ENCODE results near the gene CACNG5.

The CACNG5 gene

GRCh38 chr17:66826856-66827255 lies 8.1 kb upstream of the CACNG5 start:
- Histone ChIP-seq H3K27me3 (ENCODE audit: low read depth, low read length) (no peaks in the 10 kb centered on the region), H3K4me1 (ENCODE audit: control insufficient read depth in 1 of 2, insufficient read depth in 2 of 2, low read length in 2 of 2) (no peaks in the 10 kb centered on the region), H3K9me3 (ENCODE audit: control insufficient read depth in 1 of 2, low read length in 2 of 2) (no peaks in the 10 kb centered on the region), H3K27ac (ENCODE audit: low read length) (no peak overlapping the region), H3K36me3 (ENCODE audit: control insufficient read depth in 1 of 2, insufficient read depth in 2 of 2, low read length in 2 of 2) (no peaks in the 10 kb centered on the region), H3K4me3 (ENCODE audit: low read depth in 1 of 2, low read length in 2 of 2) (no peak overlapping the region)

- H3K36me3 ChIP-seq (ENCODE audit: control insufficient read depth in 1 of 2, insufficient read depth in 2 of 2, low read length in 2 of 2) = no peaks in the 10 kb centered on the region
- H3K9me3 ChIP-seq (ENCODE audit: control insufficient read depth in 1 of 2, low read length in 2 of 2) = no peaks in the 10 kb centered on the region
- H3K27ac ChIP-seq (ENCODE audit: low read length) = no peak overlapping the region
- no peak overlapping the region for H3K4me3 ChIP-seq (ENCODE audit: low read depth in 1 of 2, low read length in 2 of 2)
- peaks cover 1% of the 10 kb centered on the region for H3K27me3 ChIP-seq (ENCODE audit: low read depth, low read length)
- no peaks in the 10 kb centered on the region for H3K4me1 ChIP-seq (ENCODE audit: control insufficient read depth in 1 of 2, insufficient read depth in 2 of 2, low read length in 2 of 2)
Measured at GRCh38 chr17:66829386-66829864, 5.5 kb upstream of the CACNG5 start.

- H3K9me3 ChIP-seq (ENCODE audit: control insufficient read depth in 1 of 2, low read length in 2 of 2) = no peaks in the 10 kb centered on the region
- H3K27me3 ChIP-seq (ENCODE audit: low read depth, low read length) = peaks cover 4% of the 10 kb centered on the region
- H3K36me3 ChIP-seq (ENCODE audit: control insufficient read depth in 1 of 2, insufficient read depth in 2 of 2, low read length in 2 of 2) = no peaks in the 10 kb centered on the region
- no peaks in the 10 kb centered on the region for H3K4me1 ChIP-seq (ENCODE audit: control insufficient read depth in 1 of 2, insufficient read depth in 2 of 2, low read length in 2 of 2)
- no peak overlapping the region for H3K27ac ChIP-seq (ENCODE audit: low read length)
- H3K4me3 ChIP-seq (ENCODE audit: low read depth in 1 of 2, low read length in 2 of 2) = no peak overlapping the region
Measured at GRCh38 chr17:66829883-66830282, 5.0 kb upstream of the CACNG5 start.

GRCh38 chr17:66830451-66830850 lies 4.5 kb upstream of the CACNG5 start:
- Histone ChIP-seq H3K4me1 (ENCODE audit: control insufficient read depth in 1 of 2, insufficient read depth in 2 of 2, low read length in 2 of 2) (peaks cover 0 to 4% of the 10 kb centered on the region in 2 donors), H3K27ac (ENCODE audit: low read length) (no peak overlapping the region), H3K9me3 (ENCODE audit: control insufficient read depth in 1 of 2, low read length in 2 of 2) (no peaks in the 10 kb centered on the region), H3K36me3 (ENCODE audit: control insufficient read depth in 1 of 2, insufficient read depth in 2 of 2, low read length in 2 of 2) (no peaks in the 10 kb centered on the region), H3K27me3 (ENCODE audit: low read depth, low read length) (peaks cover 4% of the 10 kb centered on the region), H3K4me3 (ENCODE audit: low read depth in 1 of 2, low read length in 2 of 2) (no peak overlapping the region)

GRCh38 chr17:66831383-66832210 lies 3.3 kb upstream of the CACNG5 start:
- H3K9me3 ChIP-seq (ENCODE audit: control insufficient read depth in 1 of 2, low read length in 2 of 2) = no peaks in the 10 kb centered on the region
- peaks cover 9% of the 10 kb centered on the region for H3K27me3 ChIP-seq (ENCODE audit: low read depth, low read length)
- H3K4me1 ChIP-seq (ENCODE audit: control insufficient read depth in 1 of 2, insufficient read depth in 2 of 2, low read length in 2 of 2) = peaks cover 0 to 4% of the 10 kb centered on the region in 2 donors
- H3K27ac ChIP-seq (ENCODE audit: low read length) = no peak overlapping the region
- no peak overlapping the region for H3K4me3 ChIP-seq (ENCODE audit: low read depth in 1 of 2, low read length in 2 of 2)
- no peaks in the 10 kb centered on the region for H3K36me3 ChIP-seq (ENCODE audit: control insufficient read depth in 1 of 2, insufficient read depth in 2 of 2, low read length in 2 of 2)

GRCh38 chr17:66833201-66833600 lies 1.7 kb upstream of the CACNG5 start:
- no peak overlapping the region for H3K27ac ChIP-seq (ENCODE audit: low read length)
- H3K4me3 ChIP-seq (ENCODE audit: low read depth in 1 of 2, low read length in 2 of 2) = no peak overlapping the region
- peaks cover 9% of the 10 kb centered on the region for H3K27me3 ChIP-seq (ENCODE audit: low read depth, low read length)
- no peaks in the 10 kb centered on the region for H3K9me3 ChIP-seq (ENCODE audit: control insufficient read depth in 1 of 2, low read length in 2 of 2)
- no peaks in the 10 kb centered on the region for H3K36me3 ChIP-seq (ENCODE audit: control insufficient read depth in 1 of 2, insufficient read depth in 2 of 2, low read length in 2 of 2)
- H3K4me1 ChIP-seq (ENCODE audit: control insufficient read depth in 1 of 2, insufficient read depth in 2 of 2, low read length in 2 of 2) = peaks cover 0 to 4% of the 10 kb centered on the region in 2 donors

GRCh38 chr17:66834426-66834918 lies 445 bp upstream of the CACNG5 start:
- Histone ChIP-seq H3K9me3 (ENCODE audit: control insufficient read depth in 1 of 2, low read length in 2 of 2) (no peaks in the 10 kb centered on the region), H3K4me3 (ENCODE audit: low read depth in 1 of 2, low read length in 2 of 2) (no peak overlapping the region), H3K27me3 (ENCODE audit: low read depth, low read length) (peaks cover 9% of the 10 kb centered on the region)

GRCh38 chr17:66835476-66835875 lies 559 bp downstream of the CACNG5 start:
- Histone ChIP-seq H3K4me3 (ENCODE audit: low read depth in 1 of 2, low read length in 2 of 2) (no peak overlapping the region), H3K27ac (ENCODE audit: low read length) (no peak overlapping the region), H3K36me3 (ENCODE audit: control insufficient read depth in 1 of 2, insufficient read depth in 2 of 2, low read length in 2 of 2) (no peaks in the 10 kb centered on the region), H3K27me3 (ENCODE audit: low read depth, low read length) (peaks cover 9% of the 10 kb centered on the region), H3K9me3 (ENCODE audit: control insufficient read depth in 1 of 2, low read length in 2 of 2) (no peaks in the 10 kb centered on the region), H3K4me1 (ENCODE audit: control insufficient read depth in 1 of 2, insufficient read depth in 2 of 2, low read length in 2 of 2) (peaks cover 0 to 4% of the 10 kb centered on the region in 2 donors)

More at GRCh38 chr17:66834426-66834918, 445 bp upstream of the CACNG5 start:
- no peak overlapping the region for H3K27ac ChIP-seq (ENCODE audit: low read length)
- H3K36me3 ChIP-seq (ENCODE audit: control insufficient read depth in 1 of 2, insufficient read depth in 2 of 2, low read length in 2 of 2) = no peaks in the 10 kb centered on the region
- H3K4me1 ChIP-seq (ENCODE audit: control insufficient read depth in 1 of 2, insufficient read depth in 2 of 2, low read length in 2 of 2) = peaks cover 0 to 4% of the 10 kb centered on the region in 2 donors

GRCh38 chr17:66836063-66837005 lies 1.4 kb downstream of the CACNG5 start:
- no peaks in the 10 kb centered on the region for H3K36me3 ChIP-seq (ENCODE audit: control insufficient read depth in 1 of 2, insufficient read depth in 2 of 2, low read length in 2 of 2)
- no peaks in the 10 kb centered on the region for H3K9me3 ChIP-seq (ENCODE audit: control insufficient read depth in 1 of 2, low read length in 2 of 2)
- no peak overlapping the region for H3K27ac ChIP-seq (ENCODE audit: low read length)
- no peak overlapping the region for H3K4me3 ChIP-seq (ENCODE audit: low read depth in 1 of 2, low read length in 2 of 2)
- peaks cover 0 to 4% of the 10 kb centered on the region in 2 donors for H3K4me1 ChIP-seq (ENCODE audit: control insufficient read depth in 1 of 2, insufficient read depth in 2 of 2, low read length in 2 of 2)
- peaks cover 9% of the 10 kb centered on the region for H3K27me3 ChIP-seq (ENCODE audit: low read depth, low read length)

- H3K9me3 ChIP-seq (ENCODE audit: control insufficient read depth in 1 of 2, low read length in 2 of 2) = no peaks in the 10 kb centered on the region
- H3K36me3 ChIP-seq (ENCODE audit: control insufficient read depth in 1 of 2, insufficient read depth in 2 of 2, low read length in 2 of 2) = no peaks in the 10 kb centered on the region
- H3K27me3 ChIP-seq (ENCODE audit: low read depth, low read length) = peaks cover 9% of the 10 kb centered on the region
- no peak overlapping the region for H3K27ac ChIP-seq (ENCODE audit: low read length)
- H3K4me3 ChIP-seq (ENCODE audit: low read depth in 1 of 2, low read length in 2 of 2) = no peak overlapping the region
- peaks cover 0 to 4% of the 10 kb centered on the region in 2 donors for H3K4me1 ChIP-seq (ENCODE audit: control insufficient read depth in 1 of 2, insufficient read depth in 2 of 2, low read length in 2 of 2)
Measured at GRCh38 chr17:66837226-66837625, 2.3 kb downstream of the CACNG5 start.
